Measurements from ENCODE around the gene VPREB3. TPM values are rescaled to one million over a fixed set of nuclear protein-coding genes. Genes with fewer than 3 reads are reported as not detected.

VPREB3 gene
- total RNA-seq, 4 donors from 2014 or later = not detected

GRCh38 chr22:23752090-23752691, 2.0 kb downstream of the VPREB3 start:
- Histone ChIP-seq H3K27me3 (no peaks in the 10 kb centered on the region), H3K27ac (no peak overlapping the region), H3K4me3 (no peak overlapping the region), H3K9me3 (no peaks in the 10 kb centered on the region), H3K36me3 (no peaks in the 10 kb centered on the region), H3K4me1 (no peaks in the 10 kb centered on the region)
- no peak for TF ChIP-seq POLR2A (IDR thresholded peaks at IDR 0.05)
- no peak for TF ChIP-seq CTCF (IDR thresholded peaks at IDR 0.05)
- intact Hi-C loops (cut with DNase I; ENCODE audit: low total_unique reads) = no loop called here
- DNase-seq = no peak

GRCh38 chr22:23751441-23751996, 2.7 kb downstream of the VPREB3 start:
- no peak for TF ChIP-seq CTCF (IDR thresholded peaks at IDR 0.05)
- TF ChIP-seq POLR2A (IDR thresholded peaks at IDR 0.05) = no peak
- intact Hi-C loops (cut with DNase I; ENCODE audit: low total_unique reads) = no loop called here
- Histone ChIP-seq H3K4me1 (no peaks in the 10 kb centered on the region), H3K9me3 (no peaks in the 10 kb centered on the region), H3K27ac (peak overlapping the region; percentile 79), H3K4me3 (peak overlapping the region; percentile 54 to 90), H3K27me3 (no peaks in the 10 kb centered on the region), H3K36me3 (no peaks in the 10 kb centered on the region)
- DNase-seq = peak in 1 of 2 donors; percentile 42

- Histone ChIP-seq H3K9me3 (no peaks in the 10 kb centered on the region), H3K36me3 (no peaks in the 10 kb centered on the region), H3K4me1 (no peaks in the 10 kb centered on the region), H3K4me3 (peak within 1 kb of the TSS; percentile 54 to 90), H3K27ac (peak within 1 kb of the TSS; percentile 79), H3K27me3 (no peaks in the 10 kb centered on the region)
- TF ChIP-seq CTCF (IDR thresholded peaks at IDR 0.05) = peak in 1 of 4 experiments; percentile 23
- peak in 1 of 2 donors; percentile 60 for TF ChIP-seq POLR2A (IDR thresholded peaks at IDR 0.05)
- intact Hi-C loops (cut with DNase I; ENCODE audit: low total_unique reads) = no loop called here
- peak; percentile 77 to 84 for DNase-seq
Observed at GRCh38 chr22:23750714-23751440, 3.3 kb downstream of the VPREB3 start, which contains the start of gene ZNF70. Gene ZNF70 (minus strand): TSS chr22:23751112. CDS start chr22:23745140, 5,972 bp downstream.

- TF ChIP-seq POLR2A (IDR thresholded peaks at IDR 0.05) (no peak), CTCF (IDR thresholded peaks at IDR 0.05) (no peak)
- intact Hi-C loops (cut with DNase I; ENCODE audit: low total_unique reads) = no loop called here
Observed at GRCh38 chr22:23750367-23750713, 3.9 kb downstream of the VPREB3 start.

GRCh38 chr22:23749841-23750301, 4.4 kb downstream of the VPREB3 start:
- H3K4me3 ChIP-seq = peak overlapping the region; percentile 54 to 90
- no peak overlapping the region for H3K27ac ChIP-seq
- H3K36me3 ChIP-seq = no peaks in the 10 kb centered on the region
- H3K9me3 ChIP-seq = no peaks in the 10 kb centered on the region
- no peaks in the 10 kb centered on the region for H3K27me3 ChIP-seq
- TF ChIP-seq POLR2A (IDR thresholded peaks at IDR 0.05) (no peak), CTCF (IDR thresholded peaks at IDR 0.05) (no peak)
- no peak for DNase-seq
- intact Hi-C loops (cut with DNase I; ENCODE audit: low total_unique reads) = no loop called here
- no peaks in the 10 kb centered on the region for H3K4me1 ChIP-seq

More at GRCh38 chr22:23750367-23750713, 3.9 kb downstream of the VPREB3 start:
- H3K36me3 ChIP-seq = no peaks in the 10 kb centered on the region
- no peaks in the 10 kb centered on the region for H3K9me3 ChIP-seq
- H3K27ac ChIP-seq = peak overlapping the region; percentile 79
- H3K27me3 ChIP-seq = no peaks in the 10 kb centered on the region
- no peaks in the 10 kb centered on the region for H3K4me1 ChIP-seq
- no peak for DNase-seq
- peak overlapping the region; percentile 54 to 90 for H3K4me3 ChIP-seq
